ENCODE results near the gene PLCD1.

The PLCD1 gene

GRCh38 chr3:38016410-38016809, 13.0 kb downstream of the PLCD1 start:
- no peak for DNase-seq

GRCh38 chr3:38015984-38016383, 13.5 kb downstream of the PLCD1 start:
- no peak for DNase-seq

GRCh38 chr3:38015485-38015884, 14.0 kb downstream of the PLCD1 start:
- no peak for DNase-seq

- DNase-seq: no peak
Measured at GRCh38 chr3:38011111-38011510, 18.3 kb downstream of the PLCD1 start.

- DNase-seq: no peak
Measured at GRCh38 chr3:38009807-38010591, 19.4 kb downstream of the PLCD1 start.

- no peak for DNase-seq
Measured at GRCh38 chr3:38008971-38009580, 20.4 kb downstream of the PLCD1 start.

- DNase-seq: no peak
Measured at GRCh38 chr3:38008191-38008701, 21.2 kb downstream of the PLCD1 start.

GRCh38 chr3:38007754-38008090, 21.7 kb downstream of the PLCD1 start:
- no peak for DNase-seq

GRCh38 chr3:38006445-38006995, 22.9 kb downstream of the PLCD1 start:
- no peak for DNase-seq

GRCh38 chr3:38006031-38006430, 23.4 kb downstream of the PLCD1 start:
- DNase-seq: no peak

GRCh38 chr3:38005076-38006020, 24.1 kb downstream of the PLCD1 start:
- no peak for DNase-seq

- DNase-seq: no peak
Measured at GRCh38 chr3:38004415-38005075, 24.9 kb downstream of the PLCD1 start.

GRCh38 chr3:38003817-38004414, 25.5 kb downstream of the PLCD1 start:
- no peak for DNase-seq

GRCh38 chr3:38003371-38003816, 26.0 kb downstream of the PLCD1 start:
- DNase-seq: no peak

- DNase-seq: no peak
Measured at GRCh38 chr3:38002940-38003339, 26.5 kb downstream of the PLCD1 start.

- DNase-seq: no peak
Measured at GRCh38 chr3:38002291-38002876, 27.1 kb downstream of the PLCD1 start.

- DNase-seq: no peak
Measured at GRCh38 chr3:38001456-38002081, 27.9 kb downstream of the PLCD1 start.

GRCh38 chr3:38000965-38001455, 28.4 kb downstream of the PLCD1 start:
- DNase-seq: no peak

GRCh38 chr3:38000242-38000916, 29.1 kb downstream of the PLCD1 start:
- no peak for DNase-seq

GRCh38 chr3:37999836-38000235, 29.6 kb downstream of the PLCD1 start:
- DNase-seq: no peak
